BE2C (cell line): ENCODE measurements around the gene GZMM.

ENCODE experiments used
- DNase-seq: peaks from one replicate; pipeline ENCODE4 v3.0.0-alpha.2; 2020
- H3K27me3 ChIP-seq: fragments of 250-450 bp; sonication (Bioruptor Pico); 2 replicates; pipeline ENCODE4 v1.5.1; 2020; ENCODE audit warnings: mild to moderate bottlenecking
- H3K36me3 ChIP-seq: fragments of 250-450 bp; sonication (Bioruptor Pico); 2 replicates; pipeline ENCODE4 v1.5.1; 2020; ENCODE audit warnings: mild to moderate bottlenecking
- H3K4me1 ChIP-seq: fragments of 250-450 bp; sonication (Bioruptor Pico); 2 replicates; pipeline ENCODE4 v1.5.1; 2020
- H3K4me3 ChIP-seq: 2 replicates; pipeline ENCODE4 v1.5.1; 2011; ENCODE audit warnings: low read depth, low read length
- H3K9me3 ChIP-seq: fragments of 250-450 bp; sonication (Bioruptor Pico); 2 replicates; pipeline ENCODE4 v1.5.1; 2020
- CTCF ChIP-seq: IDR thresholded peaks from 2 replicates; pipeline ENCODE4 v1.5.1; 2012; ENCODE audit warnings: mild to moderate bottlenecking, low read depth, low read length

Gene GZMM

GRCh38 chr19:542173-542866 is 1.5 kb upstream of the GZMM start:
- Histone ChIP-seq H3K27me3 (no peaks in the 10 kb centered on the region), H3K4me1 (no peaks in the 10 kb centered on the region), H3K36me3 (peaks cover 9% of the 10 kb centered on the region), H3K9me3 (no peaks in the 10 kb centered on the region), H3K4me3 (no peak overlapping the region)
- no peak for DNase-seq
- TF ChIP-seq CTCF, result no peak

- no peak for DNase-seq
- no peaks in the 10 kb centered on the region for H3K27me3 ChIP-seq
- no peaks in the 10 kb centered on the region for H3K9me3 ChIP-seq
- H3K36me3 ChIP-seq, result no peaks in the 10 kb centered on the region
- no peaks in the 10 kb centered on the region for H3K4me1 ChIP-seq
- H3K4me3 ChIP-seq, result no peak overlapping the region
- TF ChIP-seq CTCF, result no peak
Measured at GRCh38 chr19:547117-547516, 3.3 kb downstream of the GZMM start.

GRCh38 chr19:547836-548720 is 4.2 kb downstream of the GZMM start:
- Histone ChIP-seq H3K4me1 (no peaks in the 10 kb centered on the region), H3K9me3 (no peaks in the 10 kb centered on the region), H3K36me3 (no peaks in the 10 kb centered on the region), H3K27me3 (no peaks in the 10 kb centered on the region), H3K4me3 (no peak overlapping the region)
- TF ChIP-seq CTCF, result no peak
- DNase-seq, result no peak

GRCh38 chr19:548886-549830 is 5.3 kb downstream of the GZMM start:
- no peak for DNase-seq
- H3K9me3 ChIP-seq, result no peaks in the 10 kb centered on the region
- H3K36me3 ChIP-seq, result no peaks in the 10 kb centered on the region
- no peak for TF ChIP-seq CTCF
- no peaks in the 10 kb centered on the region for H3K4me1 ChIP-seq
- no peak overlapping the region for H3K4me3 ChIP-seq
- H3K27me3 ChIP-seq, result no peaks in the 10 kb centered on the region

- Histone ChIP-seq H3K36me3 (no peaks in the 10 kb centered on the region), H3K9me3 (no peaks in the 10 kb centered on the region), H3K4me3 (no peak overlapping the region), H3K4me1 (no peaks in the 10 kb centered on the region), H3K27me3 (no peaks in the 10 kb centered on the region)
- TF ChIP-seq CTCF, result no peak
- no peak for DNase-seq
Measured at GRCh38 chr19:554817-555216, 11.0 kb downstream of the GZMM start.
